ENCODE measurements around the gene CNOT3.

The CNOT3 gene

GRCh38 chr19:54149021-54149812 lies 11.7 kb downstream of the CNOT3 start:
- no peak for DNase-seq (ENCODE audit: low read depth in 2 of 2)

- no peak for DNase-seq (ENCODE audit: low read depth in 2 of 2)
These were observed 13.9 kb downstream of the CNOT3 start for GRCh38 chr19:54151362-54152035.

- DNase-seq (ENCODE audit: low read depth in 2 of 2) = no peak
These were observed 14.7 kb downstream of the CNOT3 start for GRCh38 chr19:54152267-54152666.

- DNase-seq (ENCODE audit: low read depth in 2 of 2) = no peak
These were observed 15.4 kb downstream of the CNOT3 start for GRCh38 chr19:54152878-54153524.

- DNase-seq (ENCODE audit: low read depth in 2 of 2) = no peak
These were observed 16.3 kb downstream of the CNOT3 start for GRCh38 chr19:54153731-54154326.

GRCh38 chr19:54154603-54155345 lies 17.2 kb downstream of the CNOT3 start:
- DNase-seq (ENCODE audit: low read depth in 2 of 2) = no peak

- DNase-seq (ENCODE audit: low read depth in 2 of 2) = no peak
These were observed 18.1 kb downstream of the CNOT3 start for GRCh38 chr19:54155694-54156093.

- DNase-seq (ENCODE audit: low read depth in 2 of 2) = no peak
These were observed 18.9 kb downstream of the CNOT3 start for GRCh38 chr19:54156490-54156889.

GRCh38 chr19:54156953-54157352 lies 19.4 kb downstream of the CNOT3 start:
- DNase-seq (ENCODE audit: low read depth in 2 of 2) = no peak

- DNase-seq (ENCODE audit: low read depth in 2 of 2) = no peak
These were observed 21.3 kb downstream of the CNOT3 start for GRCh38 chr19:54158812-54159351.

GRCh38 chr19:54159352-54160181 lies 22.0 kb downstream of the CNOT3 start, which contains the start of gene LENG1:
LENG1 (minus strand) TSS chr19:54159721; CDS start chr19:54159695, 26 bp downstream.
- DNase-seq (ENCODE audit: low read depth in 2 of 2) = peak; percentile 98

GRCh38 chr19:54160182-54160811 lies 22.7 kb downstream of the CNOT3 start:
- no peak for DNase-seq (ENCODE audit: low read depth in 2 of 2)

- no peak for DNase-seq (ENCODE audit: low read depth in 2 of 2)
These were observed 23.3 kb downstream of the CNOT3 start for GRCh38 chr19:54160854-54161253.

GRCh38 chr19:54162241-54162805 lies 24.8 kb downstream of the CNOT3 start:
- peak; percentile 66 to 70 for DNase-seq (ENCODE audit: low read depth in 2 of 2)

- no peak for DNase-seq (ENCODE audit: low read depth in 2 of 2)
These were observed 25.3 kb downstream of the CNOT3 start for GRCh38 chr19:54162884-54163283.

GRCh38 chr19:54164369-54165068 lies 27.0 kb downstream of the CNOT3 start:
- peak; percentile 48 to 60 for DNase-seq (ENCODE audit: low read depth in 2 of 2)

- DNase-seq (ENCODE audit: low read depth in 2 of 2) = no peak
These were observed 27.7 kb downstream of the CNOT3 start for GRCh38 chr19:54165222-54165621.

GRCh38 chr19:54168174-54168917 lies 30.8 kb downstream of the CNOT3 start:
- DNase-seq (ENCODE audit: low read depth in 2 of 2) = peak; percentile 80 to 83

Data from stimulated activated CD8-positive, alpha-beta memory T cell treated with anti-CD3 and anti-CD28 coated beads, Interleukin-15, amount 100 ng/mL, for 48 hours (primary cell).